GM19328 (cell line): Measurements from ENCODE around the gene WDR54.

Experiments used
- ATAC-seq: cut with Tn5 transposase; IDR thresholded peaks from one replicate; pipeline ENCODE4 v1.9.1; 2021; ENCODE audit warnings: mild to moderate bottlenecking, moderate library complexity; ENCODE audit not compliant: unreplicated experiment

Gene WDR54, protein sequence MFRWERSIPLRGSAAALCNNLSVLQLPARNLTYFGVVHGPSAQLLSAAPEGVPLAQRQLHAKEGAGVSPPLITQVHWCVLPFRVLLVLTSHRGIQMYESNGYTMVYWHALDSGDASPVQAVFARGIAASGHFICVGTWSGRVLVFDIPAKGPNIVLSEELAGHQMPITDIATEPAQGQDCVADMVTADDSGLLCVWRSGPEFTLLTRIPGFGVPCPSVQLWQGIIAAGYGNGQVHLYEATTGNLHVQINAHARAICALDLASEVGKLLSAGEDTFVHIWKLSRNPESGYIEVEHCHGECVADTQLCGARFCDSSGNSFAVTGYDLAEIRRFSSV

DNA sequence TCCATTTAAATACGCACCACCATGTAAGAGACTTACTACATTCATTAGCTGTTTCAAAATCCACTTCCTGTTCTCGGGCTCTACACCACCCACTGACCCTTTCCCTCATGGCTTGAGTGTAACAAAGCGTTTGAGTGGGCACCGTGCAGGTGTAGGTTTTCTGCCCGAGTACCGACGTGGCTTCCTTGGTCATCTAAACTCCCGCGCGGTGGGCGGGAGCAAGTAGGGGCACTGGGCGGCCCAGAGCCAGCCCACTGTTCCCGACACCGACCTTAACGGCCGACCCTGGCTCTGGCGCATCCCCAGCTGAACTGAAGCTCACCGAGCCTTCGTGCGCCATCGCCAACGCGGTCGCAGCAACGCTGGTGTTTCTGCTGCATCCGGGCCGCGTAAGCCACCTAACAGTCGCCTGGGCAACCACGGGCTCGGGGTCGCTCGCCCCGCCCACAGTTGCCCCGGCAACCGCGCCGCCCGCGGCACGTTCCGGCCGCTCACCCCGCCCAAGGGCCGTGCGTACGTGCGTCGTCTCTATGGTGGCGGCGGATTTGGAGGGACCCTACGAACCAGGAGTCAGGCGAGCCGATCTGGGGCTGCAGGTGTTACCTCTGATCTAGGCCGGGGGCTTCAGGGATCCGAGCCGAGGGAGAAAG is at the start of gene WDR54, which contains the start of gene C2orf81:
TSS of gene WDR54 (plus strand) at position 510 of the 650 bp plus-strand sequence. CDS start 424 bp downstream, outside the sequence.
TSS of gene C2orf81 (minus strand) at position 399 of the 650 bp plus-strand sequence. CDS start at position 340, 59 bp downstream.
- peak; percentile 92 for ATAC-seq

DNA sequence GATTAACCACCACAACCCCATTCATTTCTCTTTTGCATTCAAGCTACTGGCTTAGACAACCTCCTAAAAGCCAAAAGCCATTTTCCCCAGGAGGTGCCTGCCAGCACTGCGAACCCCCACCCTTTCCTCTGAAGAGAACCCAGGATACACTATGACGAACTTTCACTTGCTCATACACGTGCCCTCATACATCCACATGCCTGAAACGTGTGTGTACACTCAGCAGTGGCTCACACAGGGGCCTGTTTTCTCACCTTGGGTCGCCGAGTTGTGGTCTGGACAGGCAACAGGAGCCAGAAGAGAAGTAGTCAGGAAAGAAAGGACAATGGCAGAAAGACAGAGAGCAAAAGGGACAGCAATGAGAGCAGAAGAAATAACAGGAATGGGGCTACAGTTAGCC is 48.9 kb upstream of the WDR54 start:
- ATAC-seq: no peak

DNA sequence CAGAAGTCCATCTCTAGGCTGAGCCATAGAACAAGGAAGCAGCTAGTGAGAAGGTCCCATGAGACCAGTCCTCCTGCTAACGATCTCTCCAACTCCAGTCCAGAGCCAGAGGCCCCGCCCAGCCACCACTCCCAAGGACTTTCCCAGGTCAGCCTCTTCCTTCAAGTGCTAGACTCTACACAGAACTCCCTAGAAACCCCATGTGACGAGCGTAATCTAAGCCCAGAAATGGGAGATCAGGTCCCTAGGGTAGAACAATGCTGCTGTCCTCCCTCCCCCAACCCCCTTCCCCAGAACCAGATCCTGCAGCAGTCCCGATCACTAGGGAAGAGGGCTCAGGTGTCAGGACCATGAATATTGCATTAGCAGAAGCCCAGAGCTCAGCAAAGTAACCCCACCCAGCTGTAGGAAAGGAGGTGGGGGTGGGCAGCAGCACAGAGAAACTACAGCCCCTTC is 48.3 kb upstream of the WDR54 start:
- no peak for ATAC-seq

DNA sequence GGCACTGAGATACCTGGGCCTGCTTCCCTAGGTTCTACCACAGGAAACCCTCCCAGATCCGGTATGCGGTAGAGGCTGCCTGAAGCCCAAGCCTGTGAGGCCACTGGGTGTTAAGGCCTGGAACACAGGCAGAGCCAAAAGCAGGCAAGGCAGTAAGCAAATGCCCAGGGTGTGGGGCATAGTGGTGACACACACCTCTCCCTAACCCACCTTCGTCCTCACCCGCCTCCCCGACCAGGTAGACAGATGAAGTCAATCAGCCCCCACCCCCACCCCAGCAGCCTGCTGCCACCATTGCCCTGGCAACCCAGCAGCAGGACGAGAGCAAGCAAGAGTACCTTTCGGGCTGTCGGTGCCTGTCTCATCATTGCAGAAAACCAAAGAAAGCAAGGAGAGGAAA is 47.5 kb upstream of the WDR54 start:
- ATAC-seq: no peak

DNA sequence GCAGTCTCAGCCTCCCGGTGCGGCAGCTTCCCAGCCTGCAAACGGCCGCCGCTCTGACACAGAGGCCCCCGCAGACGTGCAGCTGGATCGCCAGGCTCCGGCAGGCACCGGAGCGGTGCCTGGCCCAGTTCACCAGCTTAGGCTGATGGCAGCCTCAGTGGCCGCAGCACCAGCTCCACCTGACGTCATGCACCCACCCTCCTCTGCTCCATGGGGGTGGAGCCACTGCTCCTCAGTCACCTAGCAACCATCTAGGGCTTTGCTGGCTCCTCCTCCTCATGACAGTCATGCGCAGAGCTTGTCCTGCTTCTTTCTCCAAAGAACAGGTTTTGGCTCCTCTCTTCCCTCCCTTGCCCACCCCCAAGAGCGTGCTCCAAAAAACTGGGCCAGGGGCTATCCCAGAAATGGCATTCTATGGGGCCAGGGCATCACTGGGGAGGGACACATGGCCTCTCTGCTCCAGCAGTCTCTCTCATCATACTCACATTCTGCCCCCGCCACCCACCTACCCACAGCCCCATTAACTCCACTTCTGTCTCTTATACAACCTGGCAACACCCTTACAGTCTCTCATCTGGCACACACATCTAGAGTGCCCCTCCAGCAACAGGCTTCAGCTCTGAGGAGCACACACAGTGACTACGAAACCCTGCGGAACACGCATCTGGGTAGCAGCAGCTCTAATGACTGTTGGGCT is 46.9 kb upstream of the WDR54 start:
- no peak for ATAC-seq

DNA sequence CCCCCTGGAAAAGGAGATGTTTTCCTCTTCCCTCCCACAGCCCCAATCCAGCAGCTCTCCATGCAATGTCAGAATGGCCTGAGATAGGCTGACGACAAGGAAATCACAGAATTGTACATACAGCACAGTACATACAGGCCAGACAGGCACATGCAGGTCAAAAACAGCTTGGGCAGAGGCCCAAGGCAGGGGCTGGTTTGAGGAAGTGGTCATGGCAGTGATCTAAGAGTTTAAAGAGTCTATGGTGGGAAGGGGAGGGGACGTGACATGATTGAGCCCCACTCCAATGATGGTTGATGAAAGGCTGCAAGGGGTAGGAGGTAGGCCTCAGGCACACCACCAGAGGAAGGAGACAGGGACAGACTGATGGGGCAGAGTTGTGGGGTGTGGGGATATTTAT is 45.7 kb upstream of the WDR54 start:
- ATAC-seq: no peak

DNA sequence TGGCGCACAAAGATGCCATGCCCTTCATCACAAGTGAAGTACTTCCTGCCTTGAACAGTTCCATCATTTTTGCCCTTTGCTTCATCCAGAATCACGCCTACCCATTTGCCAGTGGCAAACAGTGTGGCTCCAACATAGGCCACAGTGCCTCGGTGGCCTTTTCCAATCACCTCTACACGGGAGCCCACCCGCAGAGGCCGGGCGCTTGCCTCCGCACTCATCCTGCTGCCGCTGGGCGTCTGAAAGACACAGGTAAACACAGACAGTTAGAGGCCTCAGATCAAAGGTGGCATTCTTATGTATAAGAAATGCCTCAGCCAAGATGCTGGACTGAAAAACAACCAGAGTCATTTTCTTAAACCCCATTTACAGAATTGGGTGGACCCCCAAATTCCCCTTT is 43.5 kb upstream of the WDR54 start:
- no peak for ATAC-seq

DNA sequence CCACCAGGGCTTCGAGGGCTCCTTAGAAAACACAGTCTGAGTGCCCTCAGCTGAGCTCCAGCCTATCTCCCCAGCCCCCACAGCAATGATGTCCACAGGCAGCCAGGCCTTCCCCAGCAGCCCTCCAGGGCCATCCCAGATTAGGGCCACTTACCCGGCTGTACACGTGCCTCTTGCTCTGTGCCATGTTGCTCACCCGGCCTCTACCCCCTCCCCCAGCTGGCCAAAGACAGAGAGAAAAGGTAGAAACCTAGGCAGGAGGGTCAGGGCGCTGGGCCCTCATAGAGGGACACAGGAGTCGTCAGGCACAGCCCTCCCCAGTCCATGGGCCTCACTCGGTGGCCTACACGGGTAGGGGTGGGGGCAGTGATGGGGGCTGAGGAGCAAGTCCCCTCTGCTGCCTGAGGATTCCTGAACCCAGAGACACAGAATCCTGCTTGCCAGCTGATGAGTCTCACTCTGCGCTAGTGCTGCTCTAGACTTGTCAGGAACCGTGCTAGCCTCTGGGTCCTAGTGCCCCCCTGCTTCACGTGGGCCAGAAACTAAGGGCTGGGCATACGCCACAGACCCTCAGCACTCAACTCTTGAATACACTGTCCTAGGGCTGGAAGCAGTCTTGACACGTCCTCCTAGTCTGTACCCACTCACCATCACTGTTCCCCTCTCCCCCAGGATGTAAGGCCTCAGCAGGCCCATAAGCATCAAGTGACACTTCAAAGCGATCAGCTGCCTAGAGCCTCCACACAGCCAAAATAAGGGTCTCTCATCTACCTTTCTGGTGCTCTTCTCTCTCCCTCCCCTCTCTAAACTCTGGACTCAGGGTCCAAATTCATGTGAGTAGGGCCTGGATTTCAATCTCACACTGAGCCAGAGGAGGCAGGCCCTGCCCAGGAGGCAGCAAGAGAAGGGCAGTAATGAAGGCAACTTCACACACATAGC is 41.4 kb upstream of the WDR54 start, which contains the start of gene DCTN1:
TSS of gene DCTN1 (minus strand) at position 461 of the 939 bp plus-strand sequence. CDS start at position 187, 274 bp downstream.
- ATAC-seq: no peak

DNA sequence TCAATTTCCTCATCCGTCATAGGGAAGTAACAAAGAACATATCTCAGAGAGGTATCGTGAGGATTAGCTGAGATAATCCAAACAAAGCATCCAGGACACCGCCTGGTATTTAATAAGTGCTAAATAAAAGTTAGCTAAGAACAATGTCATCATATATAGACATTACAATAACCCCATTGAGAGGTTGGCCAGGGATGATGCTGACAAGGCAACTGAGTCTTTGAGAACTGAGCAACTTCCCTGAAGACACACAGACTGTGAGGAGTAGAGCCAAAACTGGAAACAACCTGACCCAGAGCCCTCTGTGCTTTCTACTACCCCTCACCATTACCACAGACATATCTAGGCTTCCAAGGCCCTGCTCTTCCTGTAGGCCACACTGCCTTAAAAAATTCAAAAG is 39.8 kb upstream of the WDR54 start:
- no peak for ATAC-seq

DNA sequence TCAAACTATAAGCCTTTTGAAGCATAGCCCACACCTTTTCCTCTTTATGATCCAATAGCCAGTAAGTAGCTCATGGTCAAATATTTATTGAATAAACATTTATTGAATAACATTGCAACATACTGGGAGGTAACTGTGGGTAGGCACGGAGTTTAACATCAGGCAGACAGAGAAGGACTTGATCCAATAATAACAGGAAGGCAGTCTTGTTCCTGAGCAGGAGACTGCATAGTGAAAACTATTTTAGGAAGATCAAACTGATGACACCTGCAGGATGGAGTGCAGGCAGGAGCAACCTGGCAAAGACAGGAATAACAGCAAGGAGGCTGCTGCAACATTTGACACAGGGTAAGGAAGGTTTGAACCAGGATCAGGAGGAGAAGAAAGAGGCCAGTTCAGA is 38.3 kb upstream of the WDR54 start:
- no peak for ATAC-seq

DNA sequence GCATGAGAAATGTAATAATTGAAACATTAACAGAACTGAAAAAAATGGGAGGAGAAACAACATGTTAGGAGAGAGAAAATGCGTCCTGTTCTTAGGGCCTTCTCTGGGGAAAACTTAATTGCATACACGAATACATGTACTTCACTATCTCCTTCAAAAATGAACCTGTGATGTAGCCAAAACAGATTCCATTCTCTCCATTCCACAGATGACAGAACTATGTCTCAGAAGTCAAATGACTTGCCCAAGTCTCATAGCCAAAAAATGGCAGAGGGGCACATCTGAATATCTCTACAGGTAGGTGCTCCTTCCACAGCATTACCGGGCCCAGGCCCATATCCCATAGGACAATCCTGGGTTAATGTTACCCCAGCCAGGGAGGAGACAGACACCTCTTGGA is 37.5 kb upstream of the WDR54 start:
- no peak for ATAC-seq

DNA sequence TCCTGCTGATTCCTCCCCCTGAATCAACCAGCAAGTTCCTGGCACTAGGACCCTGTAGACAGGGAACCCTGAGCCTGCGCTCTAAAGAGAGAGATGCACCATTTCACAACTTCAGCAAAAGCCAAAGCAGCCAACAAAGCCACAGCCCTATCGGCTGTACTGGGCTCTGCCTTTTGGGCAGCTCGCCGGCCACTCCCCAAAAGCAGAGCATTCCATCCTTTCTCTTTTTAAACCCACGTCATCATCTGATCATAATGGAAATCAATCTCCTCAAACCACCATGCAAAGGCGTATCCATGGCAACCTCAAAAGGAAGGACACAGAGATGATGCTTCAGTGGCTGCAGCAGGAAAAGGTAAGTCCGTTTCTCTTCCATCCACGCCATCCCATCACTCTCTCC is 36.1 kb upstream of the WDR54 start:
- no peak for ATAC-seq

DNA sequence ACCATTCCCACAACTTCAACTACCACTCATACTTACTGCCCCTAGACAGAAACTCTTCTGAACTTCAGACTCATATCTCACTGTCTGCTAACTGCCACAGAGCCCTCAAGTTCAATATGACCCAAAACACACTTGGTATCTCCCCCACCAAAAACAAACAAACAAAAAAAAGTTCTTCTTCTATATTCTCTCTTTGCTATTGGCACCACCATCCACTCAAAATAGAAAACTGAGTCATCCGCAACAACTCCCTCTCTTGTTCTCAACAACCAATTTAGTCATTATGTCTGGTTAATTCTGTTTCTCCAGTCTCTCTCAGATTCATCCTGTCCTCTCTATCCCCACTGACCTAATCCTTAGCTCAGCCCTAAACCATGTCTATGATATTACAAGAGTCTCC is 34.2 kb upstream of the WDR54 start:
- no peak for ATAC-seq

DNA sequence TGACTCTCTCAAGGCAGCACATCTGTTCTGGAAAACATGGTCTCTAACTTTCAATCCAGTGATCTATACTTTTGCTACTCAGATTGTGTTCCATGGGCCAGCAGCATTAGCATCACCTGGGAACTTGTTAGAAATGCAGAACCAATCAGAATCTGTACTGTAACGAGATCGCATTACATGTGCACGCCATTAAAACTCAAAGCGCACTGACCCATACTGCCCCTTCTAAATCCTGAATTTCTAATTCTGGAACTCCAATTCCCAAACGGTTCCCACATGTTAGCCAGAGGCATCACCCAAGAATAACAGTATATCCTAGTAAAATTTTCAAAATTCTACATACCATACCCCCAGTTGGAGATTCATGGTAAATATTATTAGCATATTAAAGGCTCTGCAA is 30.9 kb upstream of the WDR54 start:
- ATAC-seq: no peak

DNA sequence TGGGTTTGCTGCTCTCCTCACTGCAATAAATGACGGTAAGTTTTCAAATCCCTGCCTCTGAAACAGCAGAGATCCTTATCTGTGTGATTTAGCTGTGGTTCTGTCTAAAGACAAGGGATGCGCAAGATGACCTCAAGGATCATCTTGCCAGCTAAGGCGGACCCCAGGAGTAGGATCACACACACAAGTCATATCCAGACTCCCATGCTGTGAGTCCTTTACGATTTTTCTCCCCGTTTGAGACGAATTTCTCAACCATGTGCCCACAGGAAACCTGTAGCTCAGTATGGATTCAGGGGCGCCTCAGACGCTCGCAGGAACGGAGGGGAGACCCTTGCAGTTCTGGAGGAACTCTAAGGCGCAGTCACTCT is 30.3 kb upstream of the WDR54 start:
- ATAC-seq: no peak

DNA sequence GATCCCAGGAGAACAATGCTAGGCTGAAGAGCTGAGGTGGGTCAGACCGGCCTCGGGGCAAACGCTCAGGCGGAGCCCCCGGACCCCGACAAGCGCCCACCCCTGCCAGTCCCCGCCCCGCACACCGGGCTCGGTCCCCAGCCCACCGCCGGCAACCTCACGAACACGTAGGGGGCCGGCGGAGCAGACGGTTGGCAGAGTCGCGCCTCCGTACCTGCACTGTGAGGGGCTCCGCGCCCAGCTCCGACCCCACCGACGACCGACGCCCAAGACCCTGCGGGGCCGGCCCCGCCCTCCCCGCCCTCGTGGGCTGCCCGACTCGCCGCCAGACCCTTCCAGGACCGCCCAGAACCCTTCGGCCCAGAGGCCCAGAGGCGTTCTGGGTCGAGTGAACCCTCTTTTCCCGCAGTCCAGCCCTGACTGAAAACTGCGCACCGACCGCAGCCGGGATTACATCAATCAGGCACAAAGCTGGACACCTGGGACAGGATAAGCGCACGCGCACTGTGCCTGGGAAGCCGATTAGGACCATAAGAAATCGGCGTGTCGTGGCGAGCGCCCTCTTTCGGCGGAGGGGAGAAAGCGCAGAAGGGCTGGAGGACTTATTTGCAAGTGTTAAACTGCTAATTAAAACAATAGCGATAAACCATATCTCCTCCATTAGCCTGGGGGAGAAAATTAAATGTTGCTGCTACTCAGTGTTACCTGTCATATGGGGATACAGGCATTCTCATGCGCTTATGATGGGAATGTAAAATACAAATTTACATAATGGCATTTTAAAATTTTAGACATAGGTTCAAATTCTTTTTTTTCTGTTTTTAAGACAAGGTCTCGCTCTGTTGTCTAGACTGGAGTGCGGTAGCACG is 29.7 kb upstream of the WDR54 start:
- peak; percentile 58 for ATAC-seq

DNA sequence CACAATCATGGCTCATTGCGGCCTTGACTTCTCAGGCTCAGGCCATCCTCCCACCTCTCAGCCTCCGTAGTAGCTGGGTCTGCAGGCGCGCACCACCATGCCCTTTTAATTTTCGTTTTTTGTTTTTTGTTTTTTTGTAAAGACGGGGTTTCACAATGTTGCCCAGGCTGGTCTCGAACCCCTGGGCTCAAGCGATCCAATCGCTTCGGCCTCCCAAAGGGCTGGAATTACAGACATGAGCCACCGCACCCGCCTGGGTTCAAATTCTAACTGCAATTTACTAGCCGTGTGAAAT is 29.1 kb upstream of the WDR54 start:
- no peak for ATAC-seq

DNA sequence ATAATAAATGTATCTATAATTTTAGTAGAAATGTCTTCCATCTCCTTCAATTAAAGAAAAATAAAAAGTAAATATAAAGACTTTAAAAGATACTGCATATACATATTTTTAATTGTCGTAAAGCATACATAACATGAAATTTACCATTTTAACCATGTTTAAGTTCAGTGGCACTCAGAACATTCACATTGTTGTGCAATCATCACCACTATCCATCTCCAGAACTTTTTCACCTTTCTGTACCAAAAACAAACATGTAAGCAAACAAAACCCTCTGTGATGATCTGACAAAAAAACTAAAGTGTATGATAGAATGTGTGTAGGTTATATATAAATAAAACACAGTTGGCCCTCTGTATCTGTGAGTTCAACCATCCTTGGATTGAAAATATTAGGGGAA is 28.0 kb upstream of the WDR54 start:
- no peak for ATAC-seq

DNA sequence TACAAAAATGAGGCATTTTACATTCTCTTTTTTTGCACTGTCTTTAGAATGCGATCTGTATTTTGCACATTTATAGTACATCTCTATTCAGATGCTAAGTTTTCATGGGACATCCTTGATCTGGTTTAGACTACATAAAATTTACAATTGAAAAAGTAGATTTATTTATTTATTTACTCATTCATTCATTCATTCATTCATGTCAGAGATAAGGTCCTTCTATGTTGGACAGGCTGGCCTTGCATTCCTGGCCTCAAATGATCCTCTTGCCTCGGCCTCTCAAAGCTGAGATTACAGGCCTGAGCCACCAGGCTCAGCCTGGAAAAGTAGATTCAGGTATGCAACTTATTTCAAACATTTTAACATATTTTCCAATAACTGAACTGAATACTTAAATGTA is 25.4 kb upstream of the WDR54 start:
- ATAC-seq: no peak

DNA sequence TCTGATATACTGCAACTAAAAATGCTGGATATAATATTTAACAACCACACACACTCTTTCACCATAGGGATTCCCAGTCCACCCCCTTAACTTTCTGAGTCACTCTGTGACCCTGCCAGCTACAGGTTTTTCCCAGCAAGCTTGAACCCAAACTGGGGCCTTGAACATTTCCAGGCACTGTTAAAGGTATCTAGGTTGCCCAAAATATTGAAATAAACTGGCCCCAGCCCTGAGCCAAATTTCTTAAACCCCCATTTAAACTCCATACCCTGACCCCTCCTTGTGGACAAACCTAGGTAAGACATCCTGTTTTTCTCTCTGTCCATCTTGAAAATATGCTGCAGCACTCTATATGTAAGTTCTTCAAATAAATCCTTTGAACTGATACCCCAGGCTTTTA is 21.7 kb upstream of the WDR54 start:
- no peak for ATAC-seq
